ENCODE results near the gene GPR137C.

DNA sequence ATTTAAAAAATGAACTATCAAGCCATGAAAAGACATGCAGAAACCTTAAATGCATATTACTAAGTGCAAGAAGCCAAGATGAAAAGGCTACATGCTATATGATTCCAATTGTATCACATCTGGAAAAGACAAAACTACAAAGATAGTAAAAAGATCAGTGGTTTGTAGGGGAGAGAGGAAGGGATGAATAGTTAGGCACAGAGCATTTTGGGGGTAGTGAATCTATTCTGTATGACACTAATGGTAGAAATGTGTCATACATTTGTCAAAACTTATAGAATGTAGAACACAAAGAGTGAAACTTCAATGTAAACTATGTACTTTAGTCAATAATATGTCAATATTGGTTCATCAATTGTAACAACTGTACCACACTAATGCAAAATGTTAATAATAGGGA, 21.2 kb upstream of the GPR137C start:
- TF ChIP-seq, protein P1, sequence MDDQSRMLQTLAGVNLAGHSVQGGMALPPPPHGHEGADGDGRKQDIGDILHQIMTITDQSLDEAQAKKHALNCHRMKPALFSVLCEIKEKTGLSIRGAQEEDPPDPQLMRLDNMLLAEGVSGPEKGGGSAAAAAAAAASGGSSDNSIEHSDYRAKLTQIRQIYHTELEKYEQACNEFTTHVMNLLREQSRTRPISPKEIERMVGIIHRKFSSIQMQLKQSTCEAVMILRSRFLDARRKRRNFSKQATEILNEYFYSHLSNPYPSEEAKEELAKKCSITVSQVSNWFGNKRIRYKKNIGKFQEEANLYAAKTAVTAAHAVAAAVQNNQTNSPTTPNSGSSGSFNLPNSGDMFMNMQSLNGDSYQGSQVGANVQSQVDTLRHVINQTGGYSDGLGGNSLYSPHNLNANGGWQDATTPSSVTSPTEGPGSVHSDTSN (IDR thresholded peaks at IDR 0.05): no peak
- TF ChIP-seq, protein P2, sequence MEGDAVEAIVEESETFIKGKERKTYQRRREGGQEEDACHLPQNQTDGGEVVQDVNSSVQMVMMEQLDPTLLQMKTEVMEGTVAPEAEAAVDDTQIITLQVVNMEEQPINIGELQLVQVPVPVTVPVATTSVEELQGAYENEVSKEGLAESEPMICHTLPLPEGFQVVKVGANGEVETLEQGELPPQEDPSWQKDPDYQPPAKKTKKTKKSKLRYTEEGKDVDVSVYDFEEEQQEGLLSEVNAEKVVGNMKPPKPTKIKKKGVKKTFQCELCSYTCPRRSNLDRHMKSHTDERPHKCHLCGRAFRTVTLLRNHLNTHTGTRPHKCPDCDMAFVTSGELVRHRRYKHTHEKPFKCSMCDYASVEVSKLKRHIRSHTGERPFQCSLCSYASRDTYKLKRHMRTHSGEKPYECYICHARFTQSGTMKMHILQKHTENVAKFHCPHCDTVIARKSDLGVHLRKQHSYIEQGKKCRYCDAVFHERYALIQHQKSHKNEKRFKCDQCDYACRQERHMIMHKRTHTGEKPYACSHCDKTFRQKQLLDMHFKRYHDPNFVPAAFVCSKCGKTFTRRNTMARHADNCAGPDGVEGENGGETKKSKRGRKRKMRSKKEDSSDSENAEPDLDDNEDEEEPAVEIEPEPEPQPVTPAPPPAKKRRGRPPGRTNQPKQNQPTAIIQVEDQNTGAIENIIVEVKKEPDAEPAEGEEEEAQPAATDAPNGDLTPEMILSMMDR (IDR thresholded peaks at IDR 0.05): no peak
- TF ChIP-seq, protein P3, sequence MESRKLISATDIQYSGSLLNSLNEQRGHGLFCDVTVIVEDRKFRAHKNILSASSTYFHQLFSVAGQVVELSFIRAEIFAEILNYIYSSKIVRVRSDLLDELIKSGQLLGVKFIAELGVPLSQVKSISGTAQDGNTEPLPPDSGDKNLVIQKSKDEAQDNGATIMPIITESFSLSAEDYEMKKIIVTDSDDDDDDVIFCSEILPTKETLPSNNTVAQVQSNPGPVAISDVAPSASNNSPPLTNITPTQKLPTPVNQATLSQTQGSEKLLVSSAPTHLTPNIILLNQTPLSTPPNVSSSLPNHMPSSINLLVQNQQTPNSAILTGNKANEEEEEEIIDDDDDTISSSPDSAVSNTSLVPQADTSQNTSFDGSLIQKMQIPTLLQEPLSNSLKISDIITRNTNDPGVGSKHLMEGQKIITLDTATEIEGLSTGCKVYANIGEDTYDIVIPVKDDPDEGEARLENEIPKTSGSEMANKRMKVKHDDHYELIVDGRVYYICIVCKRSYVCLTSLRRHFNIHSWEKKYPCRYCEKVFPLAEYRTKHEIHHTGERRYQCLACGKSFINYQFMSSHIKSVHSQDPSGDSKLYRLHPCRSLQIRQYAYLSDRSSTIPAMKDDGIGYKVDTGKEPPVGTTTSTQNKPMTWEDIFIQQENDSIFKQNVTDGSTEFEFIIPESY (IDR thresholded peaks at IDR 0.05; ENCODE audit: borderline replicate concordance, low read depth): no peak
- TF ChIP-seq GABPA (IDR thresholded peaks at IDR 0.05; ENCODE audit: low read depth) (no peak), REST (IDR thresholded peaks at IDR 0.05; ENCODE audit: low read depth, low read length) (no peak), RAD21 (IDR thresholded peaks at IDR 0.05; ENCODE audit: low read length) (no peak), YY1 (IDR thresholded peaks at IDR 0.05; ENCODE audit: low read depth) (no peak), RFX5 (IDR thresholded peaks at IDR 0.05; ENCODE audit: low read length) (no peak), POLR2AphosphoS5 (IDR thresholded peaks at IDR 0.05; ENCODE audit: low read depth, low read length) (no peak), CHD2 (IDR thresholded peaks at IDR 0.05; ENCODE audit: low read length, partially characterized antibody) (no peak), TAF1 (IDR thresholded peaks at IDR 0.05; ENCODE audit: borderline replicate concordance, low read depth, low read length) (no peak)
- TF ChIP-seq, protein P4, sequence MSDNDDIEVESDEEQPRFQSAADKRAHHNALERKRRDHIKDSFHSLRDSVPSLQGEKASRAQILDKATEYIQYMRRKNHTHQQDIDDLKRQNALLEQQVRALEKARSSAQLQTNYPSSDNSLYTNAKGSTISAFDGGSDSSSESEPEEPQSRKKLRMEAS (IDR thresholded peaks at IDR 0.05; ENCODE audit: low read depth): no peak
- TF ChIP-seq, protein P5, sequence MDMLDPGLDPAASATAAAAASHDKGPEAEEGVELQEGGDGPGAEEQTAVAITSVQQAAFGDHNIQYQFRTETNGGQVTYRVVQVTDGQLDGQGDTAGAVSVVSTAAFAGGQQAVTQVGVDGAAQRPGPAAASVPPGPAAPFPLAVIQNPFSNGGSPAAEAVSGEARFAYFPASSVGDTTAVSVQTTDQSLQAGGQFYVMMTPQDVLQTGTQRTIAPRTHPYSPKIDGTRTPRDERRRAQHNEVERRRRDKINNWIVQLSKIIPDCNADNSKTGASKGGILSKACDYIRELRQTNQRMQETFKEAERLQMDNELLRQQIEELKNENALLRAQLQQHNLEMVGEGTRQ (IDR thresholded peaks at IDR 0.05; ENCODE audit: borderline replicate concordance, low read depth, low read length): no peak
- TF ChIP-seq, protein P6, sequence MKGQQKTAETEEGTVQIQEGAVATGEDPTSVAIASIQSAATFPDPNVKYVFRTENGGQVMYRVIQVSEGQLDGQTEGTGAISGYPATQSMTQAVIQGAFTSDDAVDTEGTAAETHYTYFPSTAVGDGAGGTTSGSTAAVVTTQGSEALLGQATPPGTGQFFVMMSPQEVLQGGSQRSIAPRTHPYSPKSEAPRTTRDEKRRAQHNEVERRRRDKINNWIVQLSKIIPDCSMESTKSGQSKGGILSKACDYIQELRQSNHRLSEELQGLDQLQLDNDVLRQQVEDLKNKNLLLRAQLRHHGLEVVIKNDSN (IDR thresholded peaks at IDR 0.05; ENCODE audit: borderline replicate concordance, low read depth): no peak

Measured in SK-N-SH (cell line).